HepG2 (cell line): Measurements from ENCODE around the gene SH3PXD2A. TPM values are rescaled to one million over a fixed set of nuclear protein-coding genes. Genes with fewer than 3 reads are reported as not detected.

Experiments used
- ATF1 ChIP-seq: IDR thresholded peaks from 2 replicates; pipeline ENCODE4 v1.6.1; 2016; ENCODE audit warnings: mild to moderate bottlenecking, control low read depth
- ETV6 ChIP-seq: sonication (generic); formaldehyde crosslinking; conservative IDR thresholded peaks from 2 replicates; pipeline ENCODE4 v1.4.0; 2020; ENCODE audit warnings: missing genetic modification reagents
- FOXA1 ChIP-seq, 2 experiments: fragments of 450-650 bp in 1 of 2; sonication (generic) in 1 of 2; formaldehyde crosslinking in 1 of 2; IDR thresholded peaks; 2 replicates each; pipeline versions ENCODE4 v1.4.0 to v1.6.1; 2016 to 2020; ENCODE audit warnings: missing genetic modification reagents in 1 of 2
- HOXA3 ChIP-seq: sonication (generic); formaldehyde crosslinking; IDR thresholded peaks from 2 replicates; pipeline ENCODE4 v1.5.0; 2020; ENCODE audit warnings: missing genetic modification reagents
- KDM2A ChIP-seq: sonication (generic); formaldehyde crosslinking; IDR thresholded peaks from 2 replicates; pipeline ENCODE4 v1.4.0; 2020; ENCODE audit warnings: low read depth, missing genetic modification reagents, borderline replicate concordance
- NFATC3 ChIP-seq: sonication (generic); formaldehyde crosslinking; IDR thresholded peaks from 2 replicates; pipeline ENCODE4 v1.5.1; 2020; ENCODE audit warnings: mild to moderate bottlenecking, missing genetic modification reagents
- NFKBIZ ChIP-seq: IDR thresholded peaks from 2 replicates; pipeline ENCODE4 v1.6.1; 2018; ENCODE audit warnings: missing genetic modification reagents, missing compliant biosample characterization
- NONO ChIP-seq, 2 experiments: fragments of 450-650 bp in 1 of 2; sonication (generic) in 1 of 2; formaldehyde crosslinking in 1 of 2; IDR thresholded peaks in 1 of 2; conservative IDR thresholded peaks in 1 of 2; 2 replicates each; pipeline versions ENCODE4 v1.6.1 to v1.8.0; 2017 to 2022; ENCODE audit warnings: mild to moderate bottlenecking in 1 of 2, missing genetic modification reagents in 1 of 2, moderate library complexity in 1 of 2
- TBX3 ChIP-seq: fragments of 450-650 bp; IDR thresholded peaks from 2 replicates; pipeline ENCODE4 v1.6.1; 2017; ENCODE audit warnings: antibody characterized with exemption, mild to moderate bottlenecking, inconsistent platforms, borderline replicate concordance
- TEAD3 ChIP-seq: optimal IDR thresholded peaks from 2 replicates; pipeline ENCODE3; 2016; ENCODE audit warnings: borderline replicate concordance
- ZNF33B ChIP-seq: sonication (generic); formaldehyde crosslinking; IDR thresholded peaks from 2 replicates; pipeline ENCODE4 v1.5.1; 2020; ENCODE audit warnings: mild to moderate bottlenecking, missing genetic modification reagents
- ZNF703 ChIP-seq: sonication (generic); formaldehyde crosslinking; IDR thresholded peaks from 2 replicates; pipeline ENCODE4 v1.5.1; 2020; ENCODE audit warnings: missing genetic modification reagents, mild to moderate bottlenecking, moderate library complexity, borderline replicate concordance
- ZNF75D ChIP-seq: sonication (generic); formaldehyde crosslinking; IDR thresholded peaks from 2 replicates; pipeline ENCODE4 v1.8.1; 2023; ENCODE audit warnings: missing genetic modification reagents, mild to moderate bottlenecking, borderline replicate concordance
- ZNF777 ChIP-seq: sonication (generic); formaldehyde crosslinking; IDR thresholded peaks from 2 replicates; pipeline ENCODE4 v1.4.0; 2020; ENCODE audit warnings: missing genetic modification reagents
- polyA plus RNA-seq, 8 experiments: library from polyadenylated mRNA; depleted of rRNA in 3 of 8; stranded (reverse) in 7 of 8; unstranded in 1 of 8; fragments of >200 nt; fragmentation: Illumina TruSeq in 4 of 8; extraction: Trizol in 4 of 8; gene quantifications; 2 replicates each; pipeline versions ENCODE4 v1.2.1 to v1.2.3, GENCODE V29; 2011 to 2016; ENCODE audit warnings: low read depth in 4 of 8, missing spikeins in 1 of 8, mixed read lengths in 1 of 8; ENCODE audit not compliant: insufficient read depth in 1 of 8
- total RNA-seq, 5 experiments: library from RNA; depleted of rRNA; stranded (reverse); fragments of >200 nt; fragmentation: Illumina TruSeq; extraction: Trizol; gene quantifications; 2 replicates each; pipeline ENCODE4 v1.2.3, GENCODE V29; 2016; ENCODE audit warnings: low read depth in 1 of 5
- TF ChIP-seq, protein P1 (sequence below): sonication (generic); formaldehyde crosslinking; IDR thresholded peaks from 2 replicates; pipeline ENCODE4 v1.4.0; 2020; ENCODE audit warnings: low read depth, mild to moderate bottlenecking, missing genetic modification reagents
- TF ChIP-seq, protein P2 (sequence below): sonication (generic); formaldehyde crosslinking; IDR thresholded peaks from 2 replicates; pipeline ENCODE4 v1.8.0; 2022; ENCODE audit warnings: mild to moderate bottlenecking, missing genetic modification reagents, moderate library complexity
- TF ChIP-seq, protein P3 (sequence below): IDR thresholded peaks from 2 replicates; pipeline ENCODE4 v1.6.1; 2016; ENCODE audit warnings: low read depth, control low read depth
- TF ChIP-seq, protein P4 (sequence below): IDR thresholded peaks from 2 replicates; pipeline ENCODE4 v1.4.0; 2020; ENCODE audit warnings: mild to moderate bottlenecking, missing genetic modification reagents

The SH3PXD2A gene
- total and polyA plus RNA-seq, 2 of the 13 experiments (the other 11 are each of a cell fraction or from before 2014, with no cell fraction given): 11.1 to 11.3 TPM

DNA sequence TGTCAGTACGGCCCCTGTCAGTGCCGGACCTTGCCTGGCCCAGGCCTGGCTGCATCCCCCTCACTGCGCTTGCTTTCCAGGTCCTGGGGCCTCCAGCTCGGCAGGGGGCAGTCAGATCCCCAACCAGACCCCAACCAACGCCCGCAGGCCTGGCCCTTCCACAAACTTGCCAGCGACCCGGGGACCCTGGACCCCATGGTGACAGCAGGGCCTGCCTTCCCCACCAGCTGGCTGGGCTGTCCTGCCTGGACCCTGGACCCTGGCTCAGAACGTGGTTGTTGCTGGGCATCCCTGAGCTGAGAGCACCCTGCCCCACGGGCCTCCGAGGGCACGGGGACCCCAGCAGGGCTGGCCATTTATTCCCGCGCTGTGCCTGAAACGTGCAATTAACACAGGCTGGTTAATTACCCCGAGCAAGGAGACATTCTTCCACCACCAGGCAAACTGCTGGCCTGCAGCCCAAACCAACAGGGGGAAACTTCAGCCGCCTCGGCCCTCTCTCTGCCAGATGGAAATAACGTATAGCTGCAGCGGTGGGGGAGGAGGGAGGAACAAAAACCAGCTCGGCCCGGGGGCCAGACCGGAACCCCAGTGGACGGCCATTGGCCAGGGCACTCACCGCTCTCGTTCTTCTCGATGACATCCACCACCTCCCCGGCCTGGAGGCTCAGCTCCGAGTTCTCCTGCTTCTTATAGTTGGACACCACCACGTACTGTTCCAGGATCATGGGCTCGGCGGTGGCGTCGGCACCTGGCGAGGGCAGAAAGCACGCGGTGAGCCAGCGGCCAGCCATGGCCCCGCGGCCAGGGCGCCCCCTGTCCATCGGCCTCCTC is 194.8 kb downstream of the SH3PXD2A start (continued):
- TF ChIP-seq, protein P1, sequence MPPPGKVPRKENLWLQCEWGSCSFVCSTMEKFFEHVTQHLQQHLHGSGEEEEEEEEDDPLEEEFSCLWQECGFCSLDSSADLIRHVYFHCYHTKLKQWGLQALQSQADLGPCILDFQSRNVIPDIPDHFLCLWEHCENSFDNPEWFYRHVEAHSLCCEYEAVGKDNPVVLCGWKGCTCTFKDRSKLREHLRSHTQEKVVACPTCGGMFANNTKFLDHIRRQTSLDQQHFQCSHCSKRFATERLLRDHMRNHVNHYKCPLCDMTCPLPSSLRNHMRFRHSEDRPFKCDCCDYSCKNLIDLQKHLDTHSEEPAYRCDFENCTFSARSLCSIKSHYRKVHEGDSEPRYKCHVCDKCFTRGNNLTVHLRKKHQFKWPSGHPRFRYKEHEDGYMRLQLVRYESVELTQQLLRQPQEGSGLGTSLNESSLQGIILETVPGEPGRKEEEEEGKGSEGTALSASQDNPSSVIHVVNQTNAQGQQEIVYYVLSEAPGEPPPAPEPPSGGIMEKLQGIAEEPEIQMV (CRISPR knock-in tag): peak; percentile 49; the same call in 1 of the 2 replicates
- TF ChIP-seq NONO (IDR thresholded peaks at IDR 0.05) (no peak), NONO (CRISPR knock-in tag; conservative IDR thresholded peaks at IDR 0.05) (peak; percentile 73; the same call in 1 of the 2 replicates), NFKBIZ (CRISPR knock-in tag) (0 out of 2 replicates have a peak, but pooled peaks have one; percentile 47), TBX3 (no peak), ATF1 (CRISPR knock-in tag) (no peak), HOXA3 (peak; percentile 58), ZNF777 (CRISPR knock-in tag) (peak; percentile 38; the same call in 1 of the 2 replicates), FOXA1 (IDR thresholded peaks at IDR 0.05) (no peak), FOXA1 (CRISPR knock-in tag; IDR thresholded peaks at IDR 0.05) (no peak; the same call in 1 of the 2 replicates), KDM2A (CRISPR knock-in tag) (peak; percentile 27; the same call in 1 of the 2 replicates), TEAD3 (CRISPR knock-in tag) (peak; percentile 25), ZNF703 (CRISPR knock-in tag) (no peak), ZNF75D (no peak), NFATC3 (CRISPR knock-in tag) (no peak), ZNF33B (CRISPR knock-in tag) (peak; percentile 54; the same call in 1 of the 2 replicates), ETV6 (CRISPR knock-in tag) (no peak)
- TF ChIP-seq, protein P2, sequence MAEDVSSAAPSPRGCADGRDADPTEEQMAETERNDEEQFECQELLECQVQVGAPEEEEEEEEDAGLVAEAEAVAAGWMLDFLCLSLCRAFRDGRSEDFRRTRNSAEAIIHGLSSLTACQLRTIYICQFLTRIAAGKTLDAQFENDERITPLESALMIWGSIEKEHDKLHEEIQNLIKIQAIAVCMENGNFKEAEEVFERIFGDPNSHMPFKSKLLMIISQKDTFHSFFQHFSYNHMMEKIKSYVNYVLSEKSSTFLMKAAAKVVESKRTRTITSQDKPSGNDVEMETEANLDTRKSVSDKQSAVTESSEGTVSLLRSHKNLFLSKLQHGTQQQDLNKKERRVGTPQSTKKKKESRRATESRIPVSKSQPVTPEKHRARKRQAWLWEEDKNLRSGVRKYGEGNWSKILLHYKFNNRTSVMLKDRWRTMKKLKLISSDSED (CRISPR knock-in tag): no peak
- TF ChIP-seq, protein P3, sequence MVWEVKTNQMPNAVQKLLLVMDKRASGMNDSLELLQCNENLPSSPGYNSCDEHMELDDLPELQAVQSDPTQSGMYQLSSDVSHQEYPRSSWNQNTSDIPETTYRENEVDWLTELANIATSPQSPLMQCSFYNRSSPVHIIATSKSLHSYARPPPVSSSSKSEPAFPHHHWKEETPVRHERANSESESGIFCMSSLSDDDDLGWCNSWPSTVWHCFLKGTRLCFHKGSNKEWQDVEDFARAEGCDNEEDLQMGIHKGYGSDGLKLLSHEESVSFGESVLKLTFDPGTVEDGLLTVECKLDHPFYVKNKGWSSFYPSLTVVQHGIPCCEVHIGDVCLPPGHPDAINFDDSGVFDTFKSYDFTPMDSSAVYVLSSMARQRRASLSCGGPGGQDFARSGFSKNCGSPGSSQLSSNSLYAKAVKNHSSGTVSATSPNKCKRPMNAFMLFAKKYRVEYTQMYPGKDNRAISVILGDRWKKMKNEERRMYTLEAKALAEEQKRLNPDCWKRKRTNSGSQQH (CRISPR knock-in tag): no peak
- TF ChIP-seq, protein P4, sequence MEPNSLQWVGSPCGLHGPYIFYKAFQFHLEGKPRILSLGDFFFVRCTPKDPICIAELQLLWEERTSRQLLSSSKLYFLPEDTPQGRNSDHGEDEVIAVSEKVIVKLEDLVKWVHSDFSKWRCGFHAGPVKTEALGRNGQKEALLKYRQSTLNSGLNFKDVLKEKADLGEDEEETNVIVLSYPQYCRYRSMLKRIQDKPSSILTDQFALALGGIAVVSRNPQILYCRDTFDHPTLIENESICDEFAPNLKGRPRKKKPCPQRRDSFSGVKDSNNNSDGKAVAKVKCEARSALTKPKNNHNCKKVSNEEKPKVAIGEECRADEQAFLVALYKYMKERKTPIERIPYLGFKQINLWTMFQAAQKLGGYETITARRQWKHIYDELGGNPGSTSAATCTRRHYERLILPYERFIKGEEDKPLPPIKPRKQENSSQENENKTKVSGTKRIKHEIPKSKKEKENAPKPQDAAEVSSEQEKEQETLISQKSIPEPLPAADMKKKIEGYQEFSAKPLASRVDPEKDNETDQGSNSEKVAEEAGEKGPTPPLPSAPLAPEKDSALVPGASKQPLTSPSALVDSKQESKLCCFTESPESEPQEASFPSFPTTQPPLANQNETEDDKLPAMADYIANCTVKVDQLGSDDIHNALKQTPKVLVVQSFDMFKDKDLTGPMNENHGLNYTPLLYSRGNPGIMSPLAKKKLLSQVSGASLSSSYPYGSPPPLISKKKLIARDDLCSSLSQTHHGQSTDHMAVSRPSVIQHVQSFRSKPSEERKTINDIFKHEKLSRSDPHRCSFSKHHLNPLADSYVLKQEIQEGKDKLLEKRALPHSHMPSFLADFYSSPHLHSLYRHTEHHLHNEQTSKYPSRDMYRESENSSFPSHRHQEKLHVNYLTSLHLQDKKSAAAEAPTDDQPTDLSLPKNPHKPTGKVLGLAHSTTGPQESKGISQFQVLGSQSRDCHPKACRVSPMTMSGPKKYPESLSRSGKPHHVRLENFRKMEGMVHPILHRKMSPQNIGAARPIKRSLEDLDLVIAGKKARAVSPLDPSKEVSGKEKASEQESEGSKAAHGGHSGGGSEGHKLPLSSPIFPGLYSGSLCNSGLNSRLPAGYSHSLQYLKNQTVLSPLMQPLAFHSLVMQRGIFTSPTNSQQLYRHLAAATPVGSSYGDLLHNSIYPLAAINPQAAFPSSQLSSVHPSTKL (CRISPR knock-in tag): peak; percentile 42
